Endometrial microvascular endothelial cells (primary cell): ENCODE results near the gene ADGRD1. TPM values are rescaled to one million over a fixed set of nuclear protein-coding genes. Genes with fewer than 3 reads are reported as not detected.
"Not testable (repeated sequence)": the region's sequence is repeated elsewhere in the genome, so short reads cannot be mapped to it uniquely, and the experiment has no call there.

Experiments
- in situ Hi-C: cut with HindIII; loops from 2 replicates; pipeline ENCODE4 v1.10.0; 2017; ENCODE audit warnings: low sequenced_read_pairs, low pct_unique_long_range_greater_than_20kb; ENCODE audit errors: inconsistent ontology term
- total RNA-seq: library from RNA; depleted of rRNA; stranded (reverse); fragments of >200 nt; gene quantifications from one replicate; pipeline ENCODE4 v1.2.3, GENCODE V29; 2015; ENCODE audit errors: inconsistent ontology term

Gene ADGRD1
- total RNA-seq, 1 donor from 2014 or later: not detected

DNA sequence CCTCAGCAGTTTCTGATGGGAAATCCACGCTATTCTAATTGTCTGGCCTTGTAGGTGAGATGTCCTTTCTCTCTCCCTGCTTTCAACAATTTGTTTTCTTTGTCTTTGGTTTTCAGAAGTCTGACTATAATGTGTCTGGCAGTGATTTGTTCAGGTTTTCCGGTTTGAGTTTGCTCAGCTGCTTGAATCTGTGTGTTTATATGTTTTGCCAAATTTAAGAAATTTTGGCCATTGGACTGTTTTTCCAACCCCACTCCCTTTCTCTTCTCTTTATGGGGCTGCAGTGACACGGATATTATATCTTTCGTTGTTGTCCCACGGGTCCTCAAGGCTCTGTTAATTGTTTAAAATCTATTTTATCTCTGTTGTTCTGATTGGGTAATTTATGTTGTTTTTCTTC is 105.0 kb downstream of the ADGRD1 start:
- in situ Hi-C loops: no loop called here

- in situ Hi-C loops: no loop called here
These were observed 106.5 kb downstream of the ADGRD1 start for GRCh38 chr12:131060011-131060703.

DNA sequence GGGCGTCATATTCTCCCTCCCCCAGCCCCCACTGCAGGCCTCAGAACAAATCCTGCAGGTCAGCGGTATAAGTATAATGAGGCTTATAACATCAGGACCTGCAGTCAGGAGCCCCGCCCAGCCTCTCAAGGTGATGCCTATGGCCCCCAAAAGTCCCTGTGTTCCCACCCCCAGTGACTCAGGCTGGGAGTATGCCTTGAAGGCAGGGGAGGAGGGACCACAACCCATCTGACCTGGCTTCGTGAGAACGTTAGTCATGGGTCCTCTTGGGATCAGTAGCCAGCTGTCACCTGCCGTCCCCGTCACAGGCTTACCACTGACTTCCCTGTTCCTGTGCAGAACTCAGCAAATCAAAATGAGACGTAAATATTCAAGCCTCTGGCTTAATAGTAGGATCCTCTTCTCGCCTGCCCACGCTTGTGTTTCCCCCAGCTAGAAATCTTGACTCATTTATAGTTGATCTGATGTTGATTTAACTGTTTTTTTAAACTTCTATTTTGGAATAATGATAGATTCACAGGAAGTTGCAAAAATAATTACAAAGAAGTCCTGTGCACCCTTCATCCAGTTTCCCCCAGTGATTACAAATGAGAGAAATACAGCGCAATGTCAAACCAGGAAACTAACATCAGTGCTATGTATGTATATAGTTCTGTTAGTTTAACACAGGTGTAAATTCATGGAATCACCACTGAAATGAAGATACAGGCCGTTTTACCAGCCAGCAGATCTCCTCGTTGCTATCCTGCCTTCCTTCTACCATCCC is 107.5 kb downstream of the ADGRD1 start:
- in situ Hi-C loops: no loop called here

DNA sequence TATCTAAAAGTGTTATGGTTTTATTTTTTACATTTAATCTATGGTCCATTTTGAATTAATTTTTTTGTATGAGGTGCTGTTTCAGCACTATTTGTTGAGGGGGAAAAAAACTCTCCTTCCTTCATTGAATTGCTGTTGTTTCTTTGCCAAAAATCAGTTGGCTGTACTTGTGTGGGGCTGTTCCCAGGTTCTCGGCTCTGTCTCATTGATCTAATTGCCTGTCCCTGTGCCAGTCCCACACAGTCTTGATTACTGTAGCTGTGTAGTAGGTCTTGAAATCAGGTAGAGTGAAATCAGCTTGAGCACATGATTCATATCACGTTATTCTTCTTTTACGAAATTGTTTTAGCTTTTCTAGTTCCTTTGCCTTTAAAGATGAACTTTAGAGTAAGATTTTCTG is 109.7 kb downstream of the ADGRD1 start:
- in situ Hi-C loops: no loop called here

DNA sequence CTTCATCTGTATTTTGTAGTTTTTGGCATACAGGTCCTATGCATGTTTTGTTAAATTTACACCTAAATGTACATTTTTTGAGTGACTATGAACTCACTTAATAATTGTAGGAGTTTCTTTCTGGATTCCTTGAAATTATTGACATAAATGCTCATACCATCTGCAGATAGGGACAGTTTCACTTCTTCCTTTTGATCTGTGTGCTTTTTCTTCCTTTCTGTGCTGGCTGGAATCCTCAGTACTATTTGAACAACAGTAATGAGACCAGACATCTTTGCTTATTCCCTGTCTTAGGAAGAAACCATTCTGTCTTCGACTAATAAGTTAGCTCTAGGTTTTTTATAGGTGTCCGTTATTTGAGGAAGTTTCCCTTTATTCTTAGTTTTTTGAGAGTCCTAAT is 110.3 kb downstream of the ADGRD1 start:
- in situ Hi-C loops: no loop called here

DNA sequence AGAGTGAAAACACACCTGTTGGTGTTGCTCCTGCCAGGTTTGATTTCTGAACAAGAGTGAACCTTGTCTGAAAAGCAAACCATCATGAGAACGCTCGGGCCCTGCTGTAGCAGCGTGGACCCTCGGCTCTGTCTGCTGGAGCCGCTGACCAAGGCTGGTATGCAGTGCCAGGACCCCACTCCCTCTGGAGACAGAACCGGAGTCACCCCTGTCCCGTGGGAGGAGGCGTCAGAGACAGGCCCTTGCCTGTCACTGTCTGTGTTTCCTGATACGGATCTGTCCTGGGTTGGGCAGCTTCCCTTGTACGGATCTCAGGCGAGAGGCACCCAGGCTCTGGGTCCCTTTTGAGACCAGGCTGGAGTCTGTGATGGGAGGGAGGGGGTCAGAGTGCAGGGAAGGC is 111.6 kb downstream of the ADGRD1 start:
- in situ Hi-C loops: no loop called here

DNA sequence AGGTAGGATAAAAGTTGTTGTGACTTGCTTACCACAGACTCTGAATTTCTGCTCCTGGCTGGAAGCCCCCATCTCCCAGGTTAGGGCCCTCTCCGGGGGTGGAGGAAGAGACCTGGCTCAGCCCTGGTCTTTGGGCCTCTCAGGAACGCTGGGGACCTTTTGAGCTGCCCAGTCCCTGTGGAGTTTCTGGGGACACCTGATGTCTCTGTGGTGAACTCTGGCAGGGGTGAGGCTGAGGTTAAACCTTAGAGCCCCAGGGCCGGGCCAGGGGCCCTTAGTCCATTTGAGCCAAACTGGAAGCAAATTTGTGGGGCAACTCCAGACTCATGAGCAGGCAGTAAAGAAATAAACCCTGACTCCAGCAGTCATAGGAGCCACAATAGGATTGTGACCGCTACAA is 112.1 kb downstream of the ADGRD1 start:
- in situ Hi-C loops: no loop called here

GRCh38 chr12:131066207-131066885 is 112.6 kb downstream of the ADGRD1 start:
- in situ Hi-C loops: no loop called here

DNA sequence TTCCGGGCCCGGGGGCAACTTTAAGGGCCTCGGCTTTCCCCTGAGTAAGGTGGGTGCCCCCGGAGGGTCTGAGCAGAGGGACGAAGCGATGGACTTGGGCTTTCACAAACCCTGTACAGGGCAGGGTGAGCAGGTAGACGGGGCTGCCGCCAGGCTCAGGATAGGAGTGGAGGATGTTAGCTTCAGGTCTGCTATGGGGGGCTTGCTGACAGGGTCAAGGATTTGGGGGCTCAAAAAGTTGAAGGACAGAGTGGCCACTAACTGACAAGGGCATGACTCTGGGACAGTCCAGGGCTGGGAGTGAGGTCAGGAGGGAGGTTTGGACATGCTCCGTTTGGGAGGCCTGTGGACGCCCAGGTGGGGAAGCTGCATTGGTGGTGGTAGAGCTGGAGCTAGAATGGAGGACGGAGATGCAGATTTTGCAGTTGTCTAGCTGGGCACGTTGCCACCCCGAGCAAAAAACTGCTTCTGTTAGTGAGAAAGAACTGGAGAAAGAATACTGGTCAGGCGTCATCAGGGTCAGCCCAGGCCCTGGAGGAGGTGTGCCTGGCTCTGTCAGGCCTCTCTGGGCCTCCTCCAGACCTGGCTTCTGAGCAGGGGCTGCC is 113.3 kb downstream of the ADGRD1 start:
- in situ Hi-C loops: no loop called here

- in situ Hi-C loops: no loop called here
These were observed 114.5 kb downstream of the ADGRD1 start for GRCh38 chr12:131067981-131068851.

DNA sequence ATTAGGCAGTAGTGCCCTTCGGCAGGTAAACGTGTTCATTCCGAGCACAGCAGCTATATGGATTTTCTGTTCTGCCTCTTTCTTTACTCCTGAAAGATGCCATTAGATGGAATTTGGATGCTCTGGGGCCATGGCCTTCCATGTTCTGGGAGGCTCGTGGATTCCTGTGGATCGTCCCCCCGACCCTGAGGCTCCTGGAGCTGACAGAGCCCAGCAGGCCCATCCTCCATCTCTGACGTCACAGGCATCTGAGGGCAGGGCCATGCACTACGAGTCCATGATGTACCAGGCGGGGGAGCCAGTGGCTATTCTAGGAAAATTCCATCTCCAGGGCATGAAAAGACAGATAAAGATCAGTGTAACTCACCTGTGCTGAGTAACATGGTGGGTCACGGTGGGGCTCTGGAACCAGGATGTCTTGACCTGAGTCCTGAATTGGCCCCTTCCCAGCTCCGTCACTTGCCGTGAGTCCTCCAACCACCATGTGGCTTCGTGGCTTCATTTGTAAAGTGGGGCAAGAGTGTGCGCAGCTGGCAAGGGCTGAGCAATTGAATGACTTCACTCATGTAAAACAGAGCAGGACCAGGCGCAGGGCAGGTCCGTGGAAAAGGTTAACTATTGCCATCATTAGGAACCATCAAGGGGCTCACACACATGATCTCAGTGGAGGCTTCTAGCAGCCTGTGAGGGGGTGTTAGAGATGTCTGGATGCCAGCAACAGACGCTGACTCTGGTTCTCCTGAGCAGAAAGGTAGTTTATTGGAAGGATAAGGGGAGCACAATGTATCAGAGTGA is 115.4 kb downstream of the ADGRD1 start:
- in situ Hi-C loops: not testable (repeated sequence)

- in situ Hi-C loops: not testable (repeated sequence)
These were observed 116.4 kb downstream of the ADGRD1 start for GRCh38 chr12:131070136-131070535.

DNA sequence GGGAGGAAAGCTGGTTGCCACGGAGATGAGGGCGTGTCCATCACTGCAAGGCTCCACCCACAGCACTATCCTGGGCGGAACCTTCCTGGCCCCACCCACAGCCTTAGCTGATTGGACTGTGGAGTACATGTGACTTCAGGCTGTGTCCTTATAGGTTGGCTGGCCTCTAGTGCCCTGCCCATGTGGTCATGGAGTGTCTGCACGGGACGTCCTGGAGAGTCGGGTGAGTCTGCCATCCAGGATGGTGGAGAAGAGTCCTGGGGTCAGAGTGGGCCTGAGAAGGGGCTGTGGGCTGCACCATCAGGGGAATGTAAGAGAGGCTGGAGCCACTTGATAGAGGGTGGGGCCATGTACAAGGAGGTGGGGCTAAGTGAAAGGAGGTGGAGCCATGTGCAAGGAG is 117.0 kb downstream of the ADGRD1 start:
- in situ Hi-C loops: not testable (repeated sequence)

DNA sequence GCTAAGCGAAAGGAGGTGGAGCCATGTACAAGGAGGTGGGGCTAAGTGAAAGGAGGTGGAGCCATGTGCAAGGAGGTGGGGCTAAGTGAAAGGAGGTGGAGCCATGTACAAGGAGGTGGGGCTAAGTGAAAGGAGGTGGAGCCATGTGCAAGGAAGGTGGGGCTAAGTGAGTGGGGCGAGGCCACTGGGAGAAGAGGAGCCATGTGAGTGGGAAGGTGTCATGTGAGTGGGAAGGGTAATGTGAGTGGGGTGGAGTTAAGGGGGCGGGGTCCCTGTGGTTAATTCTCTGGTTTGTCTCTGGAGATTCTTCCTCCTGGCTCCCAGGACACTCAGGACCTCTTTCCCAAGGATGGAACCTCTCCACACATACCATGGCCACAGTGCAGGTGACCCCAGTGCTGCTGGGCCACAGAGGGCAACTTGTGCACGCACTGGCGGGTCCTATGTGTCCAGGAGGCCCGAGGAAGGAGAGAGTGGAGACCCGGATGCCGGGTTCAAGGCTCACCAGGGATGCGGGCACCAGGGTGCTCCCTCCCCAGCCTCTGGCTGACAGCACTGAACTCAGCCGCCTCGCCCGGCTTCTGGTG is 117.6 kb downstream of the ADGRD1 start:
- in situ Hi-C loops: not testable (repeated sequence)

DNA sequence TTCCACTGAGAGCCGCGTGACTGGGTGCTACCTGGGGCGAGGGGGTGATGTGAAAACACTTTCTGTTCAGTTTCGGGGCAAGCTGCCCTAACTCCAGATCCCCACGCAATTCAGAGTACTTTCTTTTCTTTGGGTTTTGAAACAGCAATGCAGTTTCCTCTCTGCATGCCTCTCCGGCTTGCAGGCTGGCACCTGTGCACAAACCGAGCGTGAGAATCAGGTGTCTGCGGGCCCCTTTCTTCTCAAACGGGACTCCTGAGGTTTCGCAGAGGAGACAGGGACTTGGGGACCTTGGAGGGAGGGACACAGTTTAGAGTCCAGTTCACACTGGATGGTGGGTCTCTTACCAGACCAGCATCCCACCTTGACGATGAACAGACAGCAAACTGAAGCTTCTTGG is 118.2 kb downstream of the ADGRD1 start:
- in situ Hi-C loops: not testable (repeated sequence)

GRCh38 chr12:131072451-131073230 is 118.9 kb downstream of the ADGRD1 start:
- in situ Hi-C loops: no loop called here
